ENCODE data around the gene NDFIP1.
"Not testable (repeated sequence)": the region's sequence is repeated elsewhere in the genome, so short reads cannot be mapped to it uniquely, and the experiment has no call there.

Gene NDFIP1

GRCh38 chr5:142088855-142089479, 19.6 kb upstream of the NDFIP1 start:
- peak overlapping the region in 3 of 21 experiments; percentile 8 to 39 (median 33) for H3K27ac ChIP-seq

GRCh38 chr5:142091012-142091411, 17.6 kb upstream of the NDFIP1 start:
- no peak overlapping the region for H3K4me3 ChIP-seq
- H3K27ac ChIP-seq, result no peak overlapping the region

More at GRCh38 chr5:142088855-142089479, 19.6 kb upstream of the NDFIP1 start:
- not testable (repeated sequence) for H3K4me3 ChIP-seq

- H3K4me3 ChIP-seq, result no peak overlapping the region
- H3K27ac ChIP-seq, result no peak overlapping the region
Observed at GRCh38 chr5:142091922-142092321, 16.7 kb upstream of the NDFIP1 start.

- Histone ChIP-seq H3K27ac (peak overlapping the region in 7 of 21 experiments; percentile 6 to 58 (median 23)), H3K4me3 (no peak overlapping the region)
Observed at GRCh38 chr5:142095035-142095434, 13.5 kb upstream of the NDFIP1 start.

GRCh38 chr5:142095651-142096330, 12.8 kb upstream of the NDFIP1 start:
- H3K27ac ChIP-seq, result peak overlapping the region in 5 of 21 experiments; percentile 6 to 58 (median 23)
- no peak overlapping the region for H3K4me3 ChIP-seq

- Histone ChIP-seq H3K4me3 (no peak overlapping the region), H3K27ac (peak overlapping the region in 1 of 21 experiments; percentile 58)
Observed at GRCh38 chr5:142096382-142096781, 12.2 kb upstream of the NDFIP1 start.

- Histone ChIP-seq H3K27ac (no peak overlapping the region), H3K4me3 (no peak overlapping the region)
Observed at GRCh38 chr5:142097681-142098080, 10.9 kb upstream of the NDFIP1 start.

GRCh38 chr5:142098275-142098674, 10.3 kb upstream of the NDFIP1 start:
- Histone ChIP-seq H3K27ac (no peak overlapping the region), H3K4me3 (no peak overlapping the region)

- H3K4me3 ChIP-seq, result no peak overlapping the region
- H3K27ac ChIP-seq, result no peak overlapping the region
Observed at GRCh38 chr5:142098931-142099330, 9.6 kb upstream of the NDFIP1 start.

GRCh38 chr5:142100307-142100706, 8.3 kb upstream of the NDFIP1 start:
- H3K4me3 ChIP-seq, result no peak overlapping the region
- H3K27ac ChIP-seq, result no peak overlapping the region

- Histone ChIP-seq H3K27ac (no peak overlapping the region), H3K4me3 (no peak overlapping the region)
Observed at GRCh38 chr5:142102980-142103740, 5.4 kb upstream of the NDFIP1 start.

GRCh38 chr5:142104491-142104890, 4.1 kb upstream of the NDFIP1 start:
- Histone ChIP-seq H3K4me3 (no peak overlapping the region), H3K27ac (peak overlapping the region in 1 of 21 experiments; percentile 76)

- peak overlapping the region in 6 of 21 experiments; percentile 38 to 99 (median 60) for H3K27ac ChIP-seq
- no peak overlapping the region for H3K4me3 ChIP-seq
Observed at GRCh38 chr5:142106061-142106460, 2.5 kb upstream of the NDFIP1 start.

GRCh38 chr5:142107036-142107735, 1.4 kb upstream of the NDFIP1 start:
- Histone ChIP-seq H3K4me3 (no peak overlapping the region), H3K27ac (peak overlapping the region in 5 of 21 experiments; percentile 2 to 99 (median 17))

- H3K4me3 ChIP-seq, result peak overlapping the region in 5 of 7 experiments; percentile 63 to 96 (median 91)
Observed at GRCh38 chr5:142107736-142108431, 695 bp upstream of the NDFIP1 start.

GRCh38 chr5:142109331-142110045, 909 bp downstream of the NDFIP1 start:
- Histone ChIP-seq H3K4me3 (peak overlapping the region; percentile 63 to 96 (median 85)), H3K27ac (peak overlapping the region; percentile 87 to 99 (median 98))

More at GRCh38 chr5:142107736-142108431, 695 bp upstream of the NDFIP1 start:
- H3K27ac ChIP-seq, result peak overlapping the region in 20 of 21 experiments; percentile 87 to 99 (median 98)

- Histone ChIP-seq H3K27ac (peak overlapping the region in 18 of 21 experiments; percentile 89 to 99 (median 98)), H3K4me3 (peak overlapping the region; percentile 63 to 96 (median 85))
Observed at GRCh38 chr5:142110046-142110531, 1.5 kb downstream of the NDFIP1 start.

GRCh38 chr5:142110988-142111687, 2.6 kb downstream of the NDFIP1 start:
- H3K27ac ChIP-seq, result peak overlapping the region in 1 of 21 experiments; percentile 99
- H3K4me3 ChIP-seq, result no peak overlapping the region
